ENCODE measurements around the gene APIP. TPM values are rescaled to one million over a fixed set of nuclear protein-coding genes. Genes with fewer than 3 reads are reported as not detected.
"Not testable (repeated sequence)": the region's sequence is repeated elsewhere in the genome, so short reads cannot be mapped to it uniquely, and the experiment has no call there.

The APIP gene
- total RNA-seq, 2 donors from 2014 or later, result 19.8 to 30.4 TPM

DNA sequence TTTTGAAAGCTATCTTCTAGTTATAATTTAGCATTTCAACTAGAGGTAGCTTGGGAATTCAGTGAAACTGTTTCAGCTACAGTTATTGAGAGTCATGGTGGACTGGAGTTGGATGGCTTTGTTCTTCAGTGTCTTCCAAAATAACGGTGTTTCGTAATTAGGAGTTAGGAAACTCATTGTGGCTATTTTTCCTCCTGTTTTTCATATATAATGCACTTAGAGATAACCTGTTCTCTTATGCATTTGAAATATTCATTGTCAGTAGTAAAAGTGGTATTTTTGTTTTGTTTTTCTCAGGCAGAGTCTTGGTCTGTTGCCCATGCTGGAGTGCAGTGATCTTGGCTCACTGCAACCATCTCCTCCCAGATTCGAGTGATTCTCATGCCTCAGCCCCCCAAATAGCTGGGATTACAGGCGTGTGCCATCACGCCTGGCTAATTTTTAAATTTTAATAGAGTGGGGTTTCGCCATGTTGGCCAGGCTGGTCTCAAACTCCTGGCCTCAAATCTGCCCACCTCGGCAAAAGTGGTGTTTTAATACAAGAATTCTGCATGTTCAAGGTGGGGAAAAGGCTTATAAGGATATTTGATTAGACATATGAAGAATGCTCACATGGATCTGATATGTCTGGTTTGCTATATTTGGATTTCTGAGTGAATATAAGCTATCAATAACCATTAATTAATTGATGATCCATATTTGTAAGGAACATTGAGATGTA lies 12.9 kb upstream of the APIP start:
- no peak for DNase-seq
- no peak for ATAC-seq
- intact Hi-C loops (cut with DNase I), result loop anchor here in 1 of 2 donors (10.0 kb wide), 1 partner anchor 466 kb away; no protein-coding TSS in a partner anchor

DNA sequence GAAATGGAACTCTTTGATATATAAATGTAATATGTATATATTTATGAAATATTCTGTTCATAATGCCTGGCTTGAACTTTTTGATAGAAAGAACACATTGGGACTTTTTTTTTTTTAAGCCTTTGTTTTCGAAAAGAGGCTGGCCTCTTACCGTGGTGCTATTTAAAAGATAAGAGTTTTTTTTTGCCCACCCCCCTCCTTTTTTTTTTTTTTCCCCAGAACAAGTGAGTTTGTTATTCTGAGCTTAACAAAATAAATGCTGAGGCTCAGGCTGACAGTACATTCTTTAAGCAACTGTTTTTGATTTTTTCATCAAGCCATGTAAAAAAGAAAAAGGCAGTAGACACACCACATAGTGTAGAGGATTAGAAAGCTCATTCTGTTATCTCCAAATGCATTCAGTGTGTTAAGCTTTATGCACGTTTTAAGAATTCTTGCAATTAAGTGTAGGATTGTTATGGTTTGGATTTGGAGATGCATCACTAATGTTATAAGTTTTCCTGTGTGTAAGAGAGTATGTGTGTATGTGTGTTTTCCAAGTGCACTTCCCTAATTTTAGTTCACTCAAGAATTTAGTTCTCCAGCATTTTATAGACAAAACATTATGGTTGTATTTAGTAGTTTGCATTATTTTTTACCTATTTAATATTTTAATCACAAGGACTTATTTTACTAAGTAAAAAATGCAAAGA lies 12.2 kb upstream of the APIP start:
- ATAC-seq, result no peak
- no peak for DNase-seq
- intact Hi-C loops (cut with DNase I), result loop anchor here in 1 of 2 donors (10.0 kb wide), 1 partner anchor 466 kb away; no protein-coding TSS in a partner anchor

- intact Hi-C loops (cut with DNase I), result loop anchor here (2.0 to 10.0 kb wide), 3 partner anchors 312 to 468 kb away; no protein-coding TSS in a partner anchor
- DNase-seq, result no peak
- no peak for ATAC-seq
Observed at GRCh38 chr11:34926831-34927132, 10.6 kb upstream of the APIP start.

- no peak for DNase-seq
- ATAC-seq, result peak; percentile 72
- intact Hi-C loops (cut with DNase I), result loop anchor here (2.0 to 10.0 kb wide), 3 partner anchors 313 to 469 kb away; no protein-coding TSS in a partner anchor
Observed at GRCh38 chr11:34926101-34926830, 10.1 kb upstream of the APIP start.

DNA sequence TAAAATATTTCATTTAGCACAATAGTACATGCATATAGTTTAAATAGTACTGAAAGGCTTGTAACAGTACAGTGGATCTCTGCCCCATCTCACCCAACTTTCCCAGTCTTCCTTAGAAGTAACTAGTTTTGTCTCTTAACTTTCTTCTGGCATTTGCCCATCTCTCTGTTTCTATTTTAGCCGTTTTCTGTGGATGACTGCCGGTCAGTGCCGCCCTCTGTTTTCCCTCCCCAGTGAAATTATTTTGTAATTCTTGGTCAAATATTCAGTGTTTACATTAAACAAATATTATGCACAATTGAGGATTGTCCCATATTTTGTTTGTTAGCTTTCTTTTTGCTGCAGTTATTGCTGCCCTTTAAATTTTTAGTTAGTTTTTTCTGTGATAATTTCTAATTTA lies 8.5 kb upstream of the APIP start:
- intact Hi-C loops (cut with DNase I), result loop anchor here in 1 of 2 donors (10.0 kb wide), 1 partner anchor 470 kb away; no protein-coding TSS in a partner anchor
- DNase-seq (no peak), ATAC-seq (no peak)

GRCh38 chr11:34921156-34921555 lies 5.0 kb upstream of the APIP start:
- ATAC-seq, result no peak
- intact Hi-C loops (cut with DNase I), result loop anchor here in 1 of 2 donors (10.0 kb wide), 1 partner anchor 474 kb away; no protein-coding TSS in a partner anchor

GRCh38 chr11:34916843-34917770 lies 928 bp upstream of the APIP start:
- no peak for DNase-seq
- intact Hi-C loops (cut with DNase I), result no loop called here
- peak; percentile 13 to 25 for ATAC-seq

More at GRCh38 chr11:34921156-34921555, 5.0 kb upstream of the APIP start:
- no peak for DNase-seq

DNA sequence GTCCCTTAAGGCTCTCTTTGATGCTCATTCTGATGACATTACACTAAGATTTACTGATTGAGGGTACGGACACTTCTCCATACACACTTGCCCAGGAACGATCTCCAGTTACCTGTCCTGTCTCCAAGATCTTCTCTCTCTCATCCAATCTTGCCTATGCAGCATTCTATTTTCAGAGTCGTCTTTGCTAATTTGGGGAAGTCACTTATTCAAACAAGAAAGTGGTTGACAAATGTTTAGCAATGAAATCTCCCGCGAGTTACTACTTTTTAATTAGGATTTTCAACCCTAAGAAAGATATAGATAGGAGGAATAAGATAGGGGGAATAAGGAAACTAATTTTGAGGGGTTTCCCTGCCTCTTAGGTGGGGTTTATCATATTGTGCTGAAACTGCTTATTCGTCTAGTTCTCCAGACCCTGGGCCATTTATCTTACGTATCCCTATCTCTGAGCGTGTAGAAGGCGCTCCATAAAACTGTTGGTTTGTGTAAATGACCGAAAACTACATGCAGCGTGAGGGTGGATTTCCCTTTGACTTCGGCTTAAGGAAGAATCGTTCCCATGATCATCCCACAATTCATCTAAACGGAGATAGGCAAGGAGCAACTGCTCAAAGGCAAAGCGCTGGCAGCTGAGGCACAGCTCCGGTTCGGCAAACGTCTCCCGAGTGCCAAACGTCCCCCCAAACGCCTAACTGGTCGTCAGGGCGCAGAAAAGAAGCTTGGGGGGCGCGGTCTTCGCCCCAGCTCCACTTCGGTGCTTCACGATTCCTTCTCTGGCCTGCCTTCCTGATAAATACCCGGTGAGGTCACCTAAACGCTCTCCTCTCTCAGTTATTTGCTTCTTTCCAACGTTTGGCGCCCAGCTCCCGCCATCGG lies 804 bp downstream of the APIP start:
- ATAC-seq (peak; percentile 2 to 4), DNase-seq (no peak)
- intact Hi-C loops (cut with DNase I), result no loop called here

- DNase-seq; ATAC-seq; intact Hi-C loops (cut with DNase I): not testable (repeated sequence)
Observed at GRCh38 chr11:34913556-34913955, 2.6 kb downstream of the APIP start.

- DNase-seq (no peak), ATAC-seq (no peak)
- intact Hi-C loops (cut with DNase I), result no loop called here
Observed at GRCh38 chr11:34911676-34912075, 4.5 kb downstream of the APIP start.

DNA sequence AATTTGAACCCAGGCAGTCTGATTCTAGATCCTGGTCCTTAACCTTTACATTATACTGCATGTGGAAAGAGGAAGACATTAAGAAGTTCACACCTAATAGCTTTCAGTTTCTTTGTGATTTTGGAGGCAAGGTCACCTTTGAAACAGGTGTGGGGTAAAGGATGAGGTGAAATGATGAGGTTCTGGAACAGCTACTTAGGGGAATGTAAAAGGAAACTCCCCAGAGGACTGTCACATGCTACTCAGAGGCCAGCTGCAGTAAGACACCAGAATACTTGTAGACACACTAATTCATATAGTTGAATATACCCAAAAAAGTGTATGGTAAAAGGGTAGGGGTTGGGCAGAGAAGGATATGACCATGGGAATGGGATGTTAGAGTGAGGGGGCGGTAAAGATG lies 5.4 kb downstream of the APIP start:
- no peak for DNase-seq
- no peak for ATAC-seq
- intact Hi-C loops (cut with DNase I), result no loop called here

- ATAC-seq (peak in 1 of 2 donors; percentile 77), DNase-seq (no peak)
- intact Hi-C loops (cut with DNase I), result no loop called here
Observed at GRCh38 chr11:34909955-34910354, 6.2 kb downstream of the APIP start.

DNA sequence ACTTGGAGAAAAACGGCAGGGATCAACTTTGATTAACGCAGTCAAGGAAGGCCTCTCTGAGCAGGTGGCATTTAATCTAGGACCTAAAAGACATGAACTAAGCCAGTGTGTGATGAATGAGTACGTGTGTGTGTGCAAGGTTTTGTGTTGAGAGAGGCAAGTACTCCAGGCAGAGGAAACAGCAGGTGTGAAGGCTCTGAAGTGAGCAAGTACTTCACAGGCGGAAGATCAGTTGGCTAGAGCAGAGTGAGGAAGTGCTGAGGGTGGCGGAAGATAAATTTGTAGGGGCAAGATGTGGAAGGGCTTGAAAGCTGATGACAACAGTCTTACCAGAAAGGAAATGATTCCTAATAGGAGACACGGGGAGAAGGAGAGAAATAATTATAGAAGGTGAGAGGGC lies 6.8 kb downstream of the APIP start:
- intact Hi-C loops (cut with DNase I), result no loop called here
- ATAC-seq, result no peak

GRCh38 chr11:34907934-34908593 lies 8.1 kb downstream of the APIP start:
- ATAC-seq (no peak), DNase-seq (no peak)
- intact Hi-C loops (cut with DNase I), result no loop called here

More for the DNA sequence above, 6.8 kb downstream of the APIP start:
- DNase-seq, result no peak

- no peak for ATAC-seq
- no peak for DNase-seq
- intact Hi-C loops (cut with DNase I), result no loop called here
Observed at GRCh38 chr11:34905666-34906065, 10.5 kb downstream of the APIP start.

- DNase-seq, result no peak
- no peak for ATAC-seq
- intact Hi-C loops (cut with DNase I), result no loop called here
Observed at GRCh38 chr11:34904421-34904955, 11.7 kb downstream of the APIP start.

DNA sequence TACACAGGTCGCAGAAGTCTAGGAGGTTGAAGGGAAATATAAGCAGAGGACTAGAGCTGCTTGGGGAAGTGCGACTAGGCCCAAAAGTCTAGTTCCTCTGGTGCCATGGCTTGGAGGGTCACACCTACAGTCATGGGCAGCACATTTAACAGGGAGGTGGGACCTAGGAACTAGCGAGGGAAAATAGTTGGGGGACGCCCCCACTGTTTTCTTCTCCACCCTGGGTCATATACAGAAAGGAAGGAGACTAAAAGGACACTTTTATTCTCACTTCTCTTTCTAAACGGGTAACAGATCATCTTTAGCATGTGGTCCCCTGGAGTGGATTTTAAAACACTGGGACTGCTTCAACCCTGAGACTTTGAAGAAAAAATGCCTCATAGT lies 16.6 kb downstream of the APIP start:
- ATAC-seq, result no peak
- intact Hi-C loops (cut with DNase I), result no loop called here
- DNase-seq, result no peak
